GM12865 (cell line): Measurements from ENCODE around the gene HGFAC.

ENCODE experiments used
- DNase-seq: peaks from one replicate; pipeline ENCODE4 v3.0.0; 2010; ENCODE audit warnings: low read depth
- H3K4me3 ChIP-seq: 2 replicates; pipeline ENCODE4 v1.5.1; 2011; ENCODE audit warnings: mild to moderate bottlenecking, low read depth, low read length, control low read depth
- TF ChIP-seq, protein P1 (sequence below): IDR thresholded peaks from 2 replicates; pipeline ENCODE4 v1.5.1; 2011; ENCODE audit warnings: low read length, control low read depth, low read depth, inconsistent platforms; ENCODE audit not compliant: insufficient read depth; ENCODE audit errors: missing control alignments

HGFAC gene

DNA sequence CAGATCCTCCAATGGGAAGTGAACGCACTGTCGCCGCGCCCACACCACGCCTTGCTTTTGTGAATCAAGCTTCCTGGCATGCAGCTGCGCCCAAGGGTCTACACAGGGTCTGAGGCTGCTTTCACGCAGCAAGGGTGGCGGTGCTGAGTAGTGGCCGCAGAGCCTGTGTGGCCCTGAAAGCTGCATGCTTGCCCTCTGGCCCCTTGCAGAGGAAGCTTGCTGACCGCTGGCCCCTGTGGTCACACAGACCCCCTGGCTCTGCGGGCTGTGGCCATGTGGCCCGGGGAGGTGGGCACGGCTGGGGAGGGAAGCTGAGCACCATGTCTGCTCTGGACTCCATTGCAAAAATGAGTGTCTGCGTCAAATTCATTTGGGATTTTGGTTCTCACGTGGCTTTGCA, 30.1 kb downstream of the HGFAC start:
- H3K4me3 ChIP-seq, result no peak overlapping the region
- no peak for DNase-seq
- TF ChIP-seq, protein P1, sequence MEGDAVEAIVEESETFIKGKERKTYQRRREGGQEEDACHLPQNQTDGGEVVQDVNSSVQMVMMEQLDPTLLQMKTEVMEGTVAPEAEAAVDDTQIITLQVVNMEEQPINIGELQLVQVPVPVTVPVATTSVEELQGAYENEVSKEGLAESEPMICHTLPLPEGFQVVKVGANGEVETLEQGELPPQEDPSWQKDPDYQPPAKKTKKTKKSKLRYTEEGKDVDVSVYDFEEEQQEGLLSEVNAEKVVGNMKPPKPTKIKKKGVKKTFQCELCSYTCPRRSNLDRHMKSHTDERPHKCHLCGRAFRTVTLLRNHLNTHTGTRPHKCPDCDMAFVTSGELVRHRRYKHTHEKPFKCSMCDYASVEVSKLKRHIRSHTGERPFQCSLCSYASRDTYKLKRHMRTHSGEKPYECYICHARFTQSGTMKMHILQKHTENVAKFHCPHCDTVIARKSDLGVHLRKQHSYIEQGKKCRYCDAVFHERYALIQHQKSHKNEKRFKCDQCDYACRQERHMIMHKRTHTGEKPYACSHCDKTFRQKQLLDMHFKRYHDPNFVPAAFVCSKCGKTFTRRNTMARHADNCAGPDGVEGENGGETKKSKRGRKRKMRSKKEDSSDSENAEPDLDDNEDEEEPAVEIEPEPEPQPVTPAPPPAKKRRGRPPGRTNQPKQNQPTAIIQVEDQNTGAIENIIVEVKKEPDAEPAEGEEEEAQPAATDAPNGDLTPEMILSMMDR, result no peak

DNA sequence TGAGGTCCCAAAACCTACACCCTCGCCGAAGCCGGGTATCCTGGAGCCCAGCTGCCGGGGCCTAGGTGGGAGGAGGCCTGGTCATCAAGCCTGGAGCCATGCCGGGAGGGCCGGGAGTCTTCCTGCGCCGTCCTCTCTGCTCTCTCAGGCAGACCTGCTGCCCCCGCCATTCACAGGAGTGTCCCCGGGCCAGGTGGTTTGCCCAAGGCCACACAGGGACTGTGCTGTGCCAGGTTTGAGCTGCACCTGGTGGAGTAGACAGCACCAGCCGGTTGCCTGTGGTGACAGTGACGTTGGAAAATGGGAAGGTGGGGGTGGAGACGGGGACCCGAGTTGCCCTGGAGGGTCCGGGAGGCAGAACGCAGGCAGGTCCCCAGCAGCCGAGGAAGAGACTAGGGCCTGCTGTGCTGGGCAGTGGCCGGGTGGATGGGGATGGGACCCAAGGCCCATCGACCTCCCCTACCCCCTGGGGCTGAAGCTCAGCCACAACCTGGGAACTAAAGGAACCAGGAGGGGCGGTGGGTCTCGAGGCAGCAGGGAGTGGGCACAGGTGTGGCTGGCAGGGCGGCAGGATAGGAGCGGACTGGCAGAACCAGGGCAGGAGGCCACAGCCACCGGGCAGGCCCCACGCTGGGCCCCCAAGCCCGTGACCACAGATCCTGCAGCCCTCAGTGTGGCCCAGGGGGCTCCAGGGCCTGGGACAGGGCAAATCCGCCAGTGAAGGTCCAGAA, 30.8 kb downstream of the HGFAC start:
- TF ChIP-seq, protein P1, result no peak
- no peak overlapping the region for H3K4me3 ChIP-seq
- no peak for DNase-seq

DNA sequence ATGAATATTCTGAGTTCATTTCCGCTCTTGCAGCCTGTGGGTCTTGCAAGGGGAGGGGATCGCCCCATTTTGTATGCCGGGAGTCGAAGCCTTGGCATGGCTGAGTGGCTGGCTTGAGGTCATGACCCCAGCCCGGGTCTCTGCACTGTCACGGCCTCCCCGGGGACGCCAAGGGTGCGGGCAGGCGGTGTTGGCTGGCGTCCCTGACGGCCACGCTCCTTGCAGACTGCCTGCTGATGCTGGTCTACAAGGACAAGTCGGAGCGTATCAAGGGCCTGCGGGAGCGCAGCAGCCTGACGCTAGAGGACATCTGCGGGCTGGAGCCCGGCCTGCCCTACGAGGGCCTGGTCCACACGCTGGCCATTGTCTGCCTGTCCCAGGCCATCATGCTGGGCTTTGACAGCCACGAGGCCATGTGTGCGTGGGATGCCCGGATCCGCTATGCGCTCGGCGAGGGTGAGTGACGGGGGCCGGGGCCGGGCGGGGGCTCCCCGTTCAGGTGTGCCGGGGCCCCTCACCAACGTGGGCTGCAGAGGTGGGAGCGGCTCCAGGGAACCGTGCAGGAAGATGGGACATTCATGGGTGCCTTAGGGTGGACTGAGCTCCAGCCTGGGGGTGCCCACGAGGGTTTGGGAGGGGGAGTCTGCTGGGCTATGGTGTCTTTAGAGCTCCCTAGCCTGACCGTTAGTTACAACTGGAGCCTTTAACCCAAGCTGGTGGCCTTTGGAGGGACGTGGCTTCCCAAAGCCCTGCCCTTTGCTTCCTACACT, 31.6 kb downstream of the HGFAC start:
- TF ChIP-seq, protein P1, result no peak
- H3K4me3 ChIP-seq, result no peak overlapping the region
- no peak for DNase-seq

DNA sequence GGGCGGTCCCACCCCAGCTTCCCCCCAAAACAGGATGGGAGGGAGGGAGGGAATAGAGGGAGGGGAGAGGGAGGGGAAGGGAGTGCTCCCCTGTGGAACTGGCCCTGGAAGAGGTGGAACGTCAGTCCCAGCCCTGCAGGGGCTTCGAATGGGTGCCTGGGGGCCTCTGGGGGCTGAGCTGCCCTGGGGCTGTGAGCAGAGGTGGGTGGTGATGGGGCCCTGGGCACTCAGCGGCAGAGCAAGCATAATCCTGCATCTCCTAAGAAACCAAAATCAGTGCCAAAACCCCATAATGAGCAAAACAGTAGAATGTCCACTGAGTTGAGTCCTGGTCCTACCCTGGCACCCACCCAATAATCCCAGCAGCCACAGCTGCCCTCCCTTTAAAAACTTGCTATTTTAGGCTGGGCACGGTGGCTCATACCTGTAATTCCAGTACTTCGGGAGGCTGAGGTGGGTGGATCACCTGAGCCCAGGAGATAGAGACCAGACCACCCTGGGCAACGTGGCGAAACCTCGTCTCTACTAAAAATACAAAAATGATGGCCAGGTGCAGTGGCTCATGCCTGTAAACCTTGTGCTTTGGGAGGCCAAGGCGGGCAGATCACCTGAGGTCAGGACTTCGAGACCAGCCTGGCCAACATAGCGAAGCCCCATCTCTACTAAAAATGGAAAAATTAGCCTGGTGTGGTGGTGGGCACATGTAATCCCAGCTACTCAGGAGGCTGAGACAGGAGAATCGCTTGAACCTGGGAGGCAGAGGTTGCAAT, 32.4 kb downstream of the HGFAC start:
- TF ChIP-seq, protein P1, result no peak

DNA sequence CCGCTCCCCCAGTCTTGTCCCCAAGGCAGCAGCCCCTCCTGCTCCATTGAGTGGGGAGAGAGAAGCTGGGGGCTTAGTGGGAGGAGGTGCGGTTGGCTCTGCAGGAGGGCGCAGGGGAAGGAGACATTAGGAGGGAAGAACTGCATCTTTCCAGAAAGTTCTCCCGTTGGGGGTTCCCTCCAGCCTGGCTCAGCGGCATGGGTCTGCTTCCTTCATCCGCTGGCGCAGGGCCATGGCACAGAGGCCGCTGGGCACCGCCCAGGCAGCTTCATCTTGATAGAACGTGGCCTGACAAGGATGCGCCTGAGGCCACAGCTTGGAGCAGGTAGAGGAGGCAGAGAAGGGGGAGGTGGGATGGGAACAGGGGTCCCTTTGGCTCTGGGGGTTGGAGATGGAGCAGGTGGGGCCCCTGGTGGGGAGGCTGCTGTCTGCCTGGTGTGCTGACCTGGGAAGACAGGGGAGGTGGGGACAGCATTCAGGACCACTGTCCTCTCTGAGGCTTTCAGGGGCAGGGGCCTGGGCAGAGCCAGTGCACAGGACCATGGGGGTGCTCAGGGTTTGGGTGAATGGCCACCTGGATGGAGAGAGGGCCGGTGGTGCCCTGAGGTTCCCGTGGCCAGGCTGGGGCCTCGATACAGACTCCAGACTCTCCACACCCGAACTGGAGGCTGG, 33.4 kb downstream of the HGFAC start:
- no peak overlapping the region for H3K4me3 ChIP-seq
- no peak for DNase-seq
- TF ChIP-seq, protein P1, result no peak

More for the DNA sequence above, 32.4 kb downstream of the HGFAC start:
- no peak overlapping the region for H3K4me3 ChIP-seq
- DNase-seq, result no peak

DNA sequence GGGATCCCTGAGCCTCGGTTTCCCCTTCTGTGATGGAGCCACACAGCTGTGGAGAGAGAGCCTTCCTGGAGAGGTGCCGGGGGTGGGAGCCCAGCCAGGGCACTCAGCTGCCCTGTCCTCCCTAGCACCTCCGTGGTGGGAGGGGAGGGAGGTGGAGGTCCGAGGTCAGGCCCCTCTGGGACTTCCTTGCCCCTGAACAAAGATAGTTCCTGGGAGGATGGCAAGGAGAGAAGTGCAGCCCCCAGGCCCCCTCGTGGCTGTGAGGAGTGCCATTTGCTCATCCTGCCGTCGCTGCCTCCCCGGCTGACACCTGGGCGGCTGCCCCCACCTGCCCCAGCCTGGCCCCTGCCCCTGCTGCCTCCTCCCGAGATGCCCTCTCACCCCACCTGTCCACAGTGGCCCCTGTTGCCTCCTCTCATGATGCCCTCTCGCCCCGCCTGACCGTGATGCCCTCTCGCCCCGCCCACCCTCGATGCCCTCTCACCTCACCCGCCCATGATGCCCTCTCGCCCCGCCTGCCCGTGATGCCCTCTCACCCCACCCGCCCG, 34.0 kb downstream of the HGFAC start:
- no peak for DNase-seq
- TF ChIP-seq, protein P1, result no peak
- no peak overlapping the region for H3K4me3 ChIP-seq
